ENCODE measurements around the gene CRY2.

The CRY2 gene

DNA sequence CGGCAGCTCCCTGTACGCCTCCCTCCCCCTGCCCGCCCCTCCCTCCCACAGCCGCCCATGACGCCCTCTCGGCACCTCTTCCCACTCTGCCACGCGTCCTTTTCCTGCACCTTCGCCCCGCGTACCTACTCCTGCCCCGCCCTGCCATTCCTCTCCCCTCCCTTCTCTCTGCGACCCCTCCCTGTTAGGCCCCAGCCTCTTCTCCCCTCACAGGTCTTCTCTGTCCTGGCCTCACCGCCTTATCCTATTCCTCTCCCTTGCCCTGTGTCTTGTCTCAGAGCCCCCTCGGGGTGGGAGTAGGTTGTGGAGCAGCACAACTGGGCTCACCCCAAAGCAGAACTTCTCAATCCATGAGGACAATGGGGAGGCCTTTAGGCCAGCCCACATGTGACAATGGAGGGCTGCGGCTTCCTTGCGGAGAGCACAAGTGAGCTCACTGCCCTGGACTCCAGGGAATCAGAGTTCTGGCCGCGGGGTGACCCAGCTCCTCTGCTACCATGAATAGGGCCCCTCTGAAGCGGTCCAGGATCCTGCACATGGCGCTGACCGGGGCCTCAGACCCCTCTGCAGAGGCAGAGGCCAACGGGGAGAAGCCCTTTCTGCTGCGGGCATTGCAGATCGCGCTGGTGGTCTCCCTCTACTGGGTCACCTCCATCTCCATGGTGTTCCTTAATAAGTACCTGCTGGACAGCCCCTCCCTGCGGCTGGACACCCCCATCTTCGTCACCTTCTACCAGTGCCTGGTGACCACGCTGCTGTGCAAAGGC, 41.8 kb upstream of the CRY2 start:
- peak overlapping the region; percentile 2 for H2BK5ac ChIP-seq (ENCODE audit: low read depth, low read length, poor library complexity)
- no CpG with 5 or more reads among the region's 29 CpGs for WGBS (ENCODE audit: extremely low coverage, insufficient coverage, insufficient read length)
- peak overlapping the region; percentile 19 for H2AFZ ChIP-seq (ENCODE audit: insufficient read depth, low read length, poor library complexity)
- peak overlapping the region; percentile 99 for H3K4me2 ChIP-seq (ENCODE audit: low read length)
- H3K79me2 ChIP-seq (ENCODE audit: control insufficient read depth, insufficient read depth, low read length, poor library complexity) = peaks cover 14% of the 10 kb centered on the region
- peak overlapping the region; percentile 80 for H2AK5ac ChIP-seq (ENCODE audit: low read length)
- DNase-seq = peak; percentile 27 to 45
- peak overlapping the region; percentile 2 for H2BK120ac ChIP-seq (ENCODE audit: insufficient read depth, low read length, poor library complexity)
- H3K36me3 ChIP-seq (ENCODE audit: control insufficient read depth in 1 of 2, insufficient read depth in 2 of 2, low read length in 2 of 2) = peaks cover 5 to 11% of the 10 kb centered on the region in 2 experiments
- no peaks in the 10 kb centered on the region for H3K9me3 ChIP-seq (ENCODE audit: insufficient read depth, low read depth, low read length)
- H4K91ac ChIP-seq (ENCODE audit: low read depth, low read length) = peak overlapping the region; percentile 84
- peak overlapping the region; percentile 15 for H4K12ac ChIP-seq (ENCODE audit: low read depth, low read length)
- no peak overlapping the region for H3K23ac ChIP-seq (ENCODE audit: low read length)
- H3K27me3 ChIP-seq (ENCODE audit: insufficient read depth, low read length) = peaks cover 7% of the 10 kb centered on the region
- H3K9ac ChIP-seq (ENCODE audit: low read length) = peak overlapping the region; percentile 13
- peak overlapping the region; percentile 0 for H3K27ac ChIP-seq (ENCODE audit: low read depth, low read length)
- peak overlapping the region; percentile 54 for H3K14ac ChIP-seq (ENCODE audit: low read length)
- peaks cover 16 to 21% of the 10 kb centered on the region in 2 experiments for H3K4me1 ChIP-seq (ENCODE audit: control insufficient read depth in 1 of 2, insufficient read depth in 2 of 2, low read length in 2 of 2)
- H2BK12ac ChIP-seq (ENCODE audit: low read length) = peak overlapping the region; percentile 2
- peak overlapping the region; percentile 23 for H3K4ac ChIP-seq (ENCODE audit: low read depth, low read length)
- H3K18ac ChIP-seq (ENCODE audit: low read length) = peak overlapping the region; percentile 51
- peak overlapping the region; percentile 64 for H4K8ac ChIP-seq (ENCODE audit: low read depth, low read length)
- peaks cover 12% of the 10 kb centered on the region for H3K79me1 ChIP-seq (ENCODE audit: low read length)
- H3K4me3 ChIP-seq (ENCODE audit: low read depth, low read length) = peak overlapping the region; percentile 73

- Histone ChIP-seq H3K14ac (ENCODE audit: low read length) (peak overlapping the region; percentile 54), H3K9me3 (ENCODE audit: insufficient read depth, low read depth, low read length) (no peaks in the 10 kb centered on the region), H3K23ac (ENCODE audit: low read length) (no peak overlapping the region), H3K36me3 (ENCODE audit: control insufficient read depth in 1 of 2, insufficient read depth in 2 of 2, low read length in 2 of 2) (peaks cover 13 to 19% of the 10 kb centered on the region in 2 experiments), H2AFZ (ENCODE audit: insufficient read depth, low read length, poor library complexity) (peak overlapping the region; percentile 19), H2AK5ac (ENCODE audit: low read length) (peak overlapping the region; percentile 80), H4K8ac (ENCODE audit: low read depth, low read length) (peak overlapping the region; percentile 64), H2BK12ac (ENCODE audit: low read length) (no peak overlapping the region), H2BK5ac (ENCODE audit: low read depth, low read length, poor library complexity) (no peak overlapping the region), H4K91ac (ENCODE audit: low read depth, low read length) (peak overlapping the region; percentile 1), H3K4ac (ENCODE audit: low read depth, low read length) (peak overlapping the region; percentile 7), H3K79me2 (ENCODE audit: control insufficient read depth, insufficient read depth, low read length, poor library complexity) (peaks cover 14% of the 10 kb centered on the region), H3K27me3 (ENCODE audit: insufficient read depth, low read length) (peaks cover 7% of the 10 kb centered on the region), H2BK120ac (ENCODE audit: insufficient read depth, low read length, poor library complexity) (no peak overlapping the region), H3K4me3 (ENCODE audit: low read depth, low read length) (peak overlapping the region; percentile 73), H3K18ac (ENCODE audit: low read length) (peak overlapping the region; percentile 51), H4K12ac (ENCODE audit: low read depth, low read length) (peak overlapping the region; percentile 15), H3K4me1 (ENCODE audit: control insufficient read depth in 1 of 2, insufficient read depth in 2 of 2, low read length in 2 of 2) (peaks cover 16 to 21% of the 10 kb centered on the region in 2 experiments), H3K27ac (ENCODE audit: low read depth, low read length) (no peak overlapping the region), H3K4me2 (ENCODE audit: low read length) (peak overlapping the region; percentile 99), H3K79me1 (ENCODE audit: low read length) (peaks cover 12% of the 10 kb centered on the region), H3K9ac (ENCODE audit: low read length) (no peak overlapping the region)
- WGBS (ENCODE audit: extremely low coverage, insufficient coverage, insufficient read length) = no CpG with 5 or more reads among the region's 20 CpGs
- DNase-seq = peak; percentile 75 to 83
Measured at GRCh38 chr11:45806072-45806933, 41.0 kb upstream of the CRY2 start.

DNA sequence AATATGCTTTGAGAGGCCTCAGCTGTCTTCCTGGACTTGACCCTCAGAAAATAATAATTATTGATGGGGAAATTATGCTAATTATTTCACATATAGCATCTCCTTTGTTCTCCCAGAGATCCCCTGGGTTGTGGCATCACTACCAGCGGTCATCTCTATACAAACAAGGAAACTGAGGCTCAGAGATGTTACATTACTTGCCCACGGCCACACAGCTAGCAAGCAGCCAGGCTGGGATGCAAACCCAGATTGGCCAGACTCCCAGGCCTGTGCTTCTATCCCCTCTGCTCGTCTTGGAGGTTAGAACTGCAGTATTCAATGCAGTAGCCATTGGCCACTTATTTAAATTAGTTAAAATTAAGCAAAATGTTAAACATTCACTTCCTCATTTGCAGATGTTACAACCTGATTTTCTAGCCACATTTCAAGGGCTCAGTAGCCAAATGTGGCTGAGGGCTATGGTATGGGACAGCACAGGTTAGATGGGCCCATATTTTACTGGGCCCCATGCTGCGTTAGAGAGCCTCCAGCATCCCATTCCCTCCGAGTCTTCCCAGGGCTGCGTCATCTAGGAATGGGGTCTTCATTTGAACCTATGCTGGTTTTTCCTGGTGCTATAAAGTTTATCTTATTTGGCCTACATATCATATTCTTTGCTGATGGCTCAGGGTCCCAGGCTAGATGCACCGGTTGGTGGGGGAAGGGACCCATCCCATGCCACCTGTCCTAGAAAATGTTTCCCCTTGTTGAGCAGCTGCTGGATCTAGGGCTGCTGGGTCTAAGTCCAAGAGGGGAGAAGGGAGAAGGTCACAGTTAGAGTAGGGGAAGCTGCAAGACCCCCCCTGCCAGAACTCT, 40.1 kb upstream of the CRY2 start:
- no peak overlapping the region for H2AFZ ChIP-seq (ENCODE audit: insufficient read depth, low read length, poor library complexity)
- peaks cover 20 to 27% of the 10 kb centered on the region in 2 experiments for H3K36me3 ChIP-seq (ENCODE audit: control insufficient read depth in 1 of 2, insufficient read depth in 2 of 2, low read length in 2 of 2)
- WGBS (ENCODE audit: extremely low coverage, insufficient coverage, insufficient read length) = no CpG with 5 or more reads among the region's 7 CpGs
- H2BK12ac ChIP-seq (ENCODE audit: low read length) = no peak overlapping the region
- H3K23ac ChIP-seq (ENCODE audit: low read length) = no peak overlapping the region
- no peak overlapping the region for H2BK5ac ChIP-seq (ENCODE audit: low read depth, low read length, poor library complexity)
- no peak overlapping the region for H3K9ac ChIP-seq (ENCODE audit: low read length)
- no peak overlapping the region for H3K4me3 ChIP-seq (ENCODE audit: low read depth, low read length)
- peaks cover 16 to 21% of the 10 kb centered on the region in 2 experiments for H3K4me1 ChIP-seq (ENCODE audit: control insufficient read depth in 1 of 2, insufficient read depth in 2 of 2, low read length in 2 of 2)
- peaks cover 14% of the 10 kb centered on the region for H3K79me2 ChIP-seq (ENCODE audit: control insufficient read depth, insufficient read depth, low read length, poor library complexity)
- H4K8ac ChIP-seq (ENCODE audit: low read depth, low read length) = no peak overlapping the region
- peak overlapping the region; percentile 28 for H3K4me2 ChIP-seq (ENCODE audit: low read length)
- DNase-seq = no peak
- H2AK5ac ChIP-seq (ENCODE audit: low read length) = no peak overlapping the region
- H3K27me3 ChIP-seq (ENCODE audit: insufficient read depth, low read length) = peaks cover 7% of the 10 kb centered on the region
- H3K9me3 ChIP-seq (ENCODE audit: insufficient read depth, low read depth, low read length) = no peaks in the 10 kb centered on the region
- H3K14ac ChIP-seq (ENCODE audit: low read length) = no peak overlapping the region
- H4K12ac ChIP-seq (ENCODE audit: low read depth, low read length) = no peak overlapping the region
- no peak overlapping the region for H4K91ac ChIP-seq (ENCODE audit: low read depth, low read length)
- H3K18ac ChIP-seq (ENCODE audit: low read length) = no peak overlapping the region
- H3K4ac ChIP-seq (ENCODE audit: low read depth, low read length) = no peak overlapping the region
- peaks cover 12% of the 10 kb centered on the region for H3K79me1 ChIP-seq (ENCODE audit: low read length)
- no peak overlapping the region for H3K27ac ChIP-seq (ENCODE audit: low read depth, low read length)
- no peak overlapping the region for H2BK120ac ChIP-seq (ENCODE audit: insufficient read depth, low read length, poor library complexity)

GRCh38 chr11:45807792-45808238, 39.5 kb upstream of the CRY2 start:
- Histone ChIP-seq H3K79me1 (ENCODE audit: low read length) (peaks cover 12% of the 10 kb centered on the region), H3K9ac (ENCODE audit: low read length) (no peak overlapping the region), H3K4me1 (ENCODE audit: control insufficient read depth in 1 of 2, insufficient read depth in 2 of 2, low read length in 2 of 2) (peaks cover 16 to 21% of the 10 kb centered on the region in 2 experiments), H4K91ac (ENCODE audit: low read depth, low read length) (no peak overlapping the region), H3K27me3 (ENCODE audit: insufficient read depth, low read length) (peaks cover 7% of the 10 kb centered on the region), H3K79me2 (ENCODE audit: control insufficient read depth, insufficient read depth, low read length, poor library complexity) (peaks cover 14% of the 10 kb centered on the region), H3K36me3 (ENCODE audit: control insufficient read depth in 1 of 2, insufficient read depth in 2 of 2, low read length in 2 of 2) (peaks cover 20 to 31% of the 10 kb centered on the region in 2 experiments), H3K14ac (ENCODE audit: low read length) (no peak overlapping the region), H4K8ac (ENCODE audit: low read depth, low read length) (no peak overlapping the region), H2BK120ac (ENCODE audit: insufficient read depth, low read length, poor library complexity) (no peak overlapping the region), H2AK5ac (ENCODE audit: low read length) (no peak overlapping the region), H4K12ac (ENCODE audit: low read depth, low read length) (no peak overlapping the region), H2BK5ac (ENCODE audit: low read depth, low read length, poor library complexity) (no peak overlapping the region), H3K4me3 (ENCODE audit: low read depth, low read length) (no peak overlapping the region), H3K27ac (ENCODE audit: low read depth, low read length) (no peak overlapping the region), H2BK12ac (ENCODE audit: low read length) (no peak overlapping the region), H3K9me3 (ENCODE audit: insufficient read depth, low read depth, low read length) (no peaks in the 10 kb centered on the region), H3K4me2 (ENCODE audit: low read length) (peak overlapping the region; percentile 28), H3K4ac (ENCODE audit: low read depth, low read length) (no peak overlapping the region), H2AFZ (ENCODE audit: insufficient read depth, low read length, poor library complexity) (no peak overlapping the region), H3K18ac (ENCODE audit: low read length) (no peak overlapping the region), H3K23ac (ENCODE audit: low read length) (no peak overlapping the region)
- DNase-seq = peak; percentile 53 to 64
- WGBS (ENCODE audit: extremely low coverage, insufficient coverage, insufficient read length) = no CpG with 5 or more reads among the region's 4 CpGs
